Fibroblast of peridontal ligament (primary cell): Measurements from ENCODE around the gene ZMYM2.

ENCODE experiments used
- DNase-seq: peaks from one replicate; pipeline ENCODE4 v3.0.0-alpha.2; 2010; ENCODE audit errors: extremely low read depth

ZMYM2 gene

GRCh38 chr13:20105161-20105689, 146.7 kb downstream of the ZMYM2 start:
- no peak for DNase-seq

GRCh38 chr13:20106742-20107141, 148.2 kb downstream of the ZMYM2 start:
- DNase-seq = no peak

DNA sequence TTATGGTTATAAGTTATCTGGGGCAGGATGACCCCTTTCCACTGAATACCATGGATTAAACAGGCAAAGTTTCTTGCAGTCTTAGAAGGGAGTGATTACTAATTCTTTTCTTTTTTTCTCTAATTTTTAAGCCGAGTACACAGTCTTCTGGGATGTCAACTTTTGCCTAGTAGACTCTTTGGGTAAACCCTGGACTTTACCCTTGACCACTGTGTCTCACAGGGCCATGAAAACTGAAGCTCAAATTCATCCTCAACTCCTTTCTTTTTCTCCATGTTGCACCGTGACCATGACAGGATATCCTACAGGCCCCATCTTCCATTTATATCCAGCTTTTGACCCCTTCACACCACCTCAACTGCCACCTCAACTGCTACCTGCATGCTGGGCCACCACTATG, 150.5 kb downstream of the ZMYM2 start:
- no peak for DNase-seq

GRCh38 chr13:20114066-20114610, 155.6 kb downstream of the ZMYM2 start:
- DNase-seq = no peak

DNA sequence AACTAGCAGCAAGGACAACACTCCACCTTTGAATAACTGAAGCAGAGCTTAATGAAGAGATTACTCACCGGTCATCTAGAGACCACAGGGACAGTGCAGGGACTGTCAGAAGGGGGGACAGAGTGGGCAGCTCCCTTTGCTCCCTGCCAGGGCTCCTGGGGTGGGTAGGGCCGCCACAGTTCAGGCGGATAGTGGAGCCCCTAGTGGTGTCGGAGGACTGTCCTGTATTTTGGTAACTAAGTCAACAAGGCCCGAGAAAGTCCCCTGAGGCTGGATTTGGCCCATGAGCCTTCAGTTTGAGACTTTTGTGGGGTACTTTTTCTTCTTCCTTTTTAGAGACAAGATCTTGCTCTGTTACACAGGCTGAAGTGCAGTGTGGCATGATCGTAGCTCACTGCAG, 157.7 kb downstream of the ZMYM2 start:
- no peak for DNase-seq

DNA sequence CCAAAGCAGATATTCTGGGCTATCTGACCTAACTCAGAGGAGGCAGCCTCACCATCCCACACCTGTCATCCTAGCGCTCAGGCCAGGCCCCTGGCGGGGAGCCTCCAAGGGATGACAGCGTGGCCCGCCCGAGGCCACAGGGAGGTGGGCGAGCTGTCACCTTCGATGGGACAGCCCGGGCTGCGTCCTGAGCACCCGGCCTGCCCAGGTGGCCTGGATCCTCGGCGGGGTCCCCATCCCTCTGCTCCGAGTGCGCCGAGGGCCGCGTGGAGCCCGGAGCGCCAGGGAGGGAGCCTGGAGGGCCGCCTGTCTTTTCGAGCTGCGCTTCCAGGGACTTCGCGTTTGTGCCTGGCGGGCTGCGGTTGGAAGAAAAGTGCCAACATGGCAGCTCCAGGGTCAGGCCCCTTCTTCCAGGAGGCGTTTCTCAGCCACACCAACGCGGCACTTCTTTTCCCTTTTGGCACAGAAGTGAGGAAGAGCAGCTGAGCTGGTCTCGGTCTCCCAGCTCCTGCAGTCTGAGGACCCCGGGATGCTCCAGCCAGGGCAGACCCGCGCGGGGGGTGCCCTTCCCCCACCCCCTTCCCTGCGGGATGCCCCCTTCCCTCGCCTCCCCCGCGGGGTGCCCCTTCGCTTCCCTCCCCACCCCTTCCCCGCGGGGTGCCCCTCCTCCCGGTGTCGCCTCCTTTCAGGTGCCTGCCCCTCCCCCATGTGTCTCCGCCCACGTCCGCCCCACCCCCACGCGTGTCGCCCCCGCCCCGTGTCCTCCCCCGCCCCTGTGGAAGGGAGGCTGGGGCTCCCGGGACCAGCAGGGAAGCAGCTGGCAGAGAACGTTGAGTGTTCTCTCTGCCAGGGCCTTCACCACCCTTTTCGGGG, 160.0 kb downstream of the ZMYM2 start:
- DNase-seq = peak; percentile 48

- peak; percentile 8 for DNase-seq
These were observed 161.4 kb downstream of the ZMYM2 start for GRCh38 chr13:20119960-20120359.

DNA sequence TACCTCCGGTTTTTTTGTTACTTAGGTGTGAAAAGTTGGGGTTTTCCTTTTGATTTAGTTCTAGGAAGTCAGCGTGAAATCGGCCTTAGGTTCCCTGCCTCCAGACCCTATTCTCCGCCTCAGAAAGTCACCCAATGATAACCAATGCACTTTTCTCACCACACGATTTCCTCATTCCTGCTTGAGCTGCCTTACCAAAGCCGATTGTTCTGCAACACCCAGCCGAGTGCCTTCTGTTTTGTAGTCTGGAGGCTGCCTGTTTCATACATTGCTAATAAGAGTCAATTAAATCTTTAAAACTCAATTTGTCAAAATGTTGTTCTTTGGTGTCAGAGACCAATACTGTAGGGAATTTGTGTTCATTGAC, 162.6 kb downstream of the ZMYM2 start:
- no peak for DNase-seq

DNA sequence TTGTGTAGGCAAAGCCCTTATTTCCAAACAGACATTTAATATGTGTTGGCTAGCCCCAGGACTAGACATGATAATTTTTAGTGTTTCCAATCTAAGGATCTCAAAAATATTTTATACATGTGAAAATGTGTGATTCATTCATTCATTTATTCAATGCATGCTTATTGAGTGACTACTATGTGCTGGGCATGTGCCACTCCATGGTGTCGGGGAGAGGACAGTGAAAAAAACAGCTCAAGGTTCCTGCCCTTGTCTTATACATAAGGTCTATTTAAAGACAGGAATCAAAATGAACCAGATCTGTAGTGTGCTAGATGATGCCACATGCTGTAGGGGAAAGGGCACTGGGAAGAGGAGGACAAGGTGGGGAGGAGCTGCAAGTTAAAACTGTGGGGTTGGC, 165.8 kb downstream of the ZMYM2 start:
- DNase-seq = peak; percentile 14

DNA sequence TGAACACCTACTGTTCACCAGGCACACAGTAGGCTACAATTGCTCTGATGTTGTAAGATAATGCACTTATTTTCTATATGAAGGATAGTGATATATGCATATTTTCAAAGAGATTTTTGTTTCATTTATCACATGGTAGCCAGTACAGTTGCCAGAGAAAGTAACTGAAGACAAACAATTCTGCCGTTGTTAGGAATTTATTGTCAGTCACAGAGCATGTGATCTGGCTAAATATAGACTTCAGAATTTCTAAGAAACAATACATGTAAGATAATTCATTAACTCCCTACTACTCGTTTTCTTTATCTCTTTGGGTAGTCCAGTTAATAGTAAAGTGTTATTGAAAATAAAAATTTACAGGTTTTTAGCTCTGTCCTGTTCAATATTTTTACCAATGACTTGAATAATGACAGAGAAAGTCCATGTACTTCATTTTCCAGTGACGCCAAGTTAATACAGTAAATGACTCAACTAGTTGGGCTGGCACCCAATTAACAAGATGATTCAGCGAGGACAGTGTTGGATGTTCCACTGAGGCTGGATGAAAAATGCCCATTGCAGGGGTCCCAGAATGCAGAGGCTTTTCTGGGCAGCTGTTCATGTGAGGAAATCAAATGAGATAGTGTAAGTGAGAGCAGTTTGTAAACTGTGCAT, 166.7 kb downstream of the ZMYM2 start:
- peak; percentile 64 for DNase-seq

GRCh38 chr13:20125783-20126165, 167.2 kb downstream of the ZMYM2 start:
- no peak for DNase-seq

GRCh38 chr13:20126541-20127261, 168.2 kb downstream of the ZMYM2 start:
- no peak for DNase-seq

DNA sequence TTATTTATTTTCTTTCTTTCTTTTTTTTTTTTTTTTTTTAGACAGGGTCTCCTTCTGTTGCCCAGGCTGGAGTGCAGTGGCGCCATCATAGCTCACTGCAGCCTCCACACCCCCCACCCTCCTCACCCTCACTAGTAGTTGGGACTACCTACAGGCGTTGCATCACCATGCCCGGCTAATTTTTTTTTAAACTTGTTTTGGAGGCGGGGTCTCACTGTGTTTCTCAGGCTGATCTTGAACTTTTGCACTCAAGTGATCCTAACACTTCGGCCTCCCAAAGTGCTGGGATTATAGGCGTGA, 168.7 kb downstream of the ZMYM2 start:
- DNase-seq = peak; percentile 17

GRCh38 chr13:20127562-20128458, 169.3 kb downstream of the ZMYM2 start:
- peak; percentile 33 for DNase-seq

DNA sequence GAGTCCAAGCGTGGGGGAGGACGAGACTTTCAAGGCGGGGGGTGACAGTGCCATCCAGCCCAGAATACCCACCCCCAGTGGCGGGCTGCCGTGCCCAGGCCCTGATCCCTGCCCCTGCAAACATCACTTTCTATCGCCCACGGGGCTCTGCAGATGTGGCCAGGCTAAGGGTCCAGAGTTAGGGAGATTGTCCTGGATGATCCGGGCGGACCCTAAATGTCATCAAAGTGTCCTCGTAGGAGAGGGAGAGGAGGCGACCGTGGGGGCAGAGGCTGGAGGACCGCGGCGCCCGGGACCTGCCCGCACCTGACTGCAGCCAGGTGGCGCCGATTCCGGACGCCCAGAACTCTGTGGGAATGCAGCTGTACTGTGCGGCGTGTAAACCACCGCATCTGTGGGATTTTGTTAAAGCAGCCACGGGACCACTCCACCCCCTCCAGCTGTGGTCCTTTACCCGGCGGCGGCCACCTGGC, 170.0 kb downstream of the ZMYM2 start:
- no peak for DNase-seq

- DNase-seq = no peak
These were observed 170.5 kb downstream of the ZMYM2 start for GRCh38 chr13:20129076-20129475.

GRCh38 chr13:20130012-20130411, 171.5 kb downstream of the ZMYM2 start:
- DNase-seq = no peak

DNA sequence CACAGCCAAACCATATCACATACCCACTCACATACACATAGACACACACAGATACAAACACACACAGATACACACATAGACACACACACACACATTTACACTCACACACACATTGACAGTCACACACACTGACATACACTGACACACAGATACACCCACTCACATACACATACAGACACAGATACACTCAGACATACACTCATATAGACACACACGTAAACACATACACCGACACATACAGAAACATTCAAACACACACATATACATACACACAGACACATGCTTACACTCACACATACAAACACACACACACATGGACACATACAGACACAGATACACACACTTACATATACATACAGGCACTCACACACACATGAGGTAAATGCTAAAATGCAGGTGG, 172.1 kb downstream of the ZMYM2 start:
- no peak for DNase-seq

DNA sequence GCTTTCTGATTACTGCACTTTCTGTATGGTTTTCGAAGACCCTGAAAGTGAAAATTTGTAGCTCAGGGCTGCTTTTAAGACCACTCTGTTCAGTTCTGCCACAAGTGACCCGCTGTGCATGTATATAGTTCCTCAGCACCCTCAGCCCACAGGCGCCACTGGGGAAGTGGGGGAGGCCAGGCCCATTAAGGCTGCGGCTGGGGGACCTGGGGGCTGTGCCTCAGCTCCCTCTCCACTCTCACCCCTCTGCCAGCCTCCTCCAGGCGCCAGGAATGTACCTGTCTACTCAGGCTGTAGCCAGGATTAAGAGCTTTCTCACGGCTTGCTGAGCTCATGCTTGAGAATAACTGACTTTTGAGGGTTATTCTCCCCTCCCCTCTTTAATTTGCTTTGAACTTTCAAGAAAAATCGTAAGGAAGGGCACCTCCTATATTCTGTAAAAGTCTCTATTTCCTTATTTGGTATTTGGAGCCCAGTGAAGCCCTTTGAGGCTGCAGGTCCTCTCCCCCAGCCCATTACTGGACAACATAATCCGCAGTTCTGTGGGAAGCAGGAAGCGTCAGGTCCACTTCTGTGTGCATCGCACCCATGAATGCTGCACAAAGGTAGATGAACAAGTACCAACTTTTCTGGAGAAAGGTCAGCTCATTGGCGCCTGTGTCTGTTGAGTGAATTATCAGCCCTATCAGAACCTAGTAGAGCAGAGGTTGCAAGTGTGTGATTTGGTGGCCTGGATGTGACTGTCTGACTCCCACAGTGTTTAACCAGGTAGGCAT, 172.7 kb downstream of the ZMYM2 start:
- no peak for DNase-seq

- DNase-seq = no peak
These were observed 173.6 kb downstream of the ZMYM2 start for GRCh38 chr13:20132052-20132634.
